K562 (cell line): Measurements from ENCODE around the gene HIPK2.

Source experiments
- ARNT ChIP-seq, 2 experiments: fragments of 450-650 bp; IDR thresholded peaks; 2 replicates each; pipeline ENCODE4 v1.6.1; 2016; ENCODE audit warnings: mild to moderate bottlenecking in 1 of 2
- CTCF ChIP-seq, 3 experiments: IDR thresholded peaks in 2 of 3; conservative IDR thresholded peaks in 1 of 3; 2 replicates each; pipeline ENCODE4 v1.5.1; 2011 to 2012; ENCODE audit warnings: low read length in 3 of 3, mild to moderate bottlenecking in 3 of 3, control low read depth in 2 of 3, improper control_type of control experiment in 1 of 3, inconsistent platforms in 1 of 3, low read depth in 1 of 3, mixed read lengths in 1 of 3, moderate library complexity in 1 of 3; ENCODE audit not compliant: insufficient read depth in 2 of 3
- EP300 ChIP-seq: IDR thresholded peaks from 2 replicates; pipeline ENCODE4 v1.6.1; 2012; ENCODE audit warnings: low read length, improper control_type of control experiment
- HBP1 ChIP-seq: fragments of 450-650 bp; formaldehyde crosslinking; IDR thresholded peaks from 2 replicates; pipeline ENCODE4 v1.4.0; 2022; ENCODE audit warnings: missing genetic modification characterization
- KLF13 ChIP-seq: fragments of 450-650 bp; IDR thresholded peaks from 2 replicates; pipeline ENCODE4 v1.6.1; 2016; ENCODE audit warnings: missing genetic modification characterization, low read depth, mild to moderate bottlenecking, missing compliant biosample characterization, moderate library complexity, borderline replicate concordance
- MXI1 ChIP-seq: IDR thresholded peaks from 2 replicates; pipeline ENCODE4 v1.6.1; 2011; ENCODE audit warnings: low read depth, mild to moderate bottlenecking, improper control_type of control experiment, low read length
- POLR2A ChIP-seq: fragments of 450-650 bp; conservative IDR thresholded peaks from 2 replicates; pipeline ENCODE4 v1.6.1; 2016
- SMARCE1 ChIP-seq: fragments of 450-650 bp; IDR thresholded peaks from 2 replicates; pipeline ENCODE4 v1.7.1; 2016; ENCODE audit warnings: mild to moderate bottlenecking
- SNAPC5 ChIP-seq: fragments of 250-450 bp; sonication (Bioruptor Pico); IDR thresholded peaks from 2 replicates; pipeline ENCODE4 v1.8.0; 2021; ENCODE audit warnings: moderate library complexity, mild to moderate bottlenecking, inconsistent platforms
- STAG1 ChIP-seq: sonication (generic); formaldehyde crosslinking; IDR thresholded peaks from 2 replicates; pipeline ENCODE4 v1.5.0; 2020; ENCODE audit warnings: missing genetic modification reagents, borderline replicate concordance
- TBP ChIP-seq: optimal IDR thresholded peaks from 2 replicates; pipeline ENCODE3; 2011; ENCODE audit warnings: low read depth, low read length, improper control_type of control experiment
- ZFP36 ChIP-seq: fragments of 150-350 bp; IDR thresholded peaks from 2 replicates; pipeline ENCODE4 v1.6.1; 2018; ENCODE audit warnings: low read length, low read depth; ENCODE audit not compliant: partially characterized antibody
- ZNF384 ChIP-seq: IDR thresholded peaks from 2 replicates; pipeline ENCODE4 v1.6.1; 2012; ENCODE audit warnings: low read depth, low read length, improper control_type of control experiment

- no peak for TF ChIP-seq STAG1 (CRISPR knock-in tag)
- no peak for TF ChIP-seq POLR2A
- TF ChIP-seq EP300, result no peak
- no peak for TF ChIP-seq ZFP36
- no peak for TF ChIP-seq ZNF384
- no peak for TF ChIP-seq MXI1
- no peak for TF ChIP-seq CTCF (IDR thresholded peaks at IDR 0.05 in 2 of 3, conservative IDR thresholded peaks at IDR 0.05 in 1 of 3; ENCODE audit: insufficient read depth in 2 of 3, low read depth in 1 of 3, low read length in 3 of 3)
- TF ChIP-seq SMARCE1, result no peak
- no peak for TF ChIP-seq ARNT (IDR thresholded peaks at IDR 0.05)
- no peak for TF ChIP-seq SNAPC5 (CRISPR knock-in tag)
- no peak for TF ChIP-seq HBP1 (CRISPR knock-in tag)
- no peak for TF ChIP-seq KLF13 (tag)
- no peak for TF ChIP-seq TBP
These were observed 101.4 kb downstream of the HIPK2 start for GRCh38 chr7:139676390-139676789.
